ENCODE results near the gene RPAIN.

- TF ChIP-seq E4F1 (IDR thresholded peaks at IDR 0.05; ENCODE audit: borderline replicate concordance, partially characterized antibody) (no peak), POLR2A (IDR thresholded peaks at IDR 0.05; ENCODE audit: low read depth, low read length) (peak; percentile 61), TCF12 (IDR thresholded peaks at IDR 0.05; ENCODE audit: low read depth, low read length) (no peak), POLR2AphosphoS5 (IDR thresholded peaks at IDR 0.05; ENCODE audit: low read length) (peak; percentile 55; the same call in 1 of the 2 replicates), TARDBP (IDR thresholded peaks at IDR 0.05; ENCODE audit: borderline replicate concordance) (no peak)
Measured at GRCh38 chr17:5379351-5380107, 40.5 kb upstream of the RPAIN start.
